GM11168 (cell line): Measurements from ENCODE around the gene RABL6.

Experiments used
- in situ Hi-C: fragments of 300-500 bp; cut with MboI; formaldehyde crosslinking; loops from one replicate; pipeline ENCODE4 v1.12.0; 2022; ENCODE audit warnings: low sequenced_read_pairs; ENCODE audit not compliant: unreplicated experiment

Gene RABL6

DNA sequence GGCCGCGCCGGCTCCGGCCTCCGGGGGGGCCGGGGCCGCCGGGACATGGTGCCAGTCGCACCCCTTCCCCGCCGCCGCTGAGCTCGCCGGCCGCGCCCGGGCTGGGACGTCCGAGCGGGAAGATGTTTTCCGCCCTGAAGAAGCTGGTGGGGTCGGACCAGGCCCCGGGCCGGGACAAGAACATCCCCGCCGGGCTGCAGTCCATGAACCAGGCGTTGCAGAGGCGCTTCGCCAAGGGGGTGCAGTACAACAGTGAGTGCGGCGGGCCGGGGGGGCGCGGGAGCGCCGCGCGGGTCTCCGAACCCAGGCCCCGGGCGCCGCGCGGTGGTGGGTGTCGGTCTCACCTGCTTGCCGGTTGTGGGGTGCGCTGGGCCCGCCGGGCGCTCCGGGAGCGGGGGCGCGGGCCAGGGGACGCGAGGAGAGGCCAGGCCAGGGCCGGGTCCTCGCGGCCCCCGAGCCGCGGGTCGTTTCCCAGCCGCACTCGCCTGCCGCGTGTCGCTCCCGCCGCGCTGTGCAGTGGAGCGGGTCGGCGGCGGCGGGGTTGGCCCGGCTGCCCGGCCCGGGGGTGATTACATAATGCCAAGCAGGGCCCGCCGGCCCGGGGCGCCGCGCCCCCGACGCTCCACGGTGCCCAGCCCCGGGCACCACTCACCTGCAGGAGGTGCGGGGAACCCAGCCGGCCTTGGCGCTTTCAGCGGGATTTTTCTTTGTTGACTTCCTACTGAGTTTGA, 492 bp downstream of the RABL6 start:
- in situ Hi-C loops: no loop called here

GRCh38 chr9:136808806-136809158, 1.0 kb downstream of the RABL6 start:
- in situ Hi-C loops: no loop called here

DNA sequence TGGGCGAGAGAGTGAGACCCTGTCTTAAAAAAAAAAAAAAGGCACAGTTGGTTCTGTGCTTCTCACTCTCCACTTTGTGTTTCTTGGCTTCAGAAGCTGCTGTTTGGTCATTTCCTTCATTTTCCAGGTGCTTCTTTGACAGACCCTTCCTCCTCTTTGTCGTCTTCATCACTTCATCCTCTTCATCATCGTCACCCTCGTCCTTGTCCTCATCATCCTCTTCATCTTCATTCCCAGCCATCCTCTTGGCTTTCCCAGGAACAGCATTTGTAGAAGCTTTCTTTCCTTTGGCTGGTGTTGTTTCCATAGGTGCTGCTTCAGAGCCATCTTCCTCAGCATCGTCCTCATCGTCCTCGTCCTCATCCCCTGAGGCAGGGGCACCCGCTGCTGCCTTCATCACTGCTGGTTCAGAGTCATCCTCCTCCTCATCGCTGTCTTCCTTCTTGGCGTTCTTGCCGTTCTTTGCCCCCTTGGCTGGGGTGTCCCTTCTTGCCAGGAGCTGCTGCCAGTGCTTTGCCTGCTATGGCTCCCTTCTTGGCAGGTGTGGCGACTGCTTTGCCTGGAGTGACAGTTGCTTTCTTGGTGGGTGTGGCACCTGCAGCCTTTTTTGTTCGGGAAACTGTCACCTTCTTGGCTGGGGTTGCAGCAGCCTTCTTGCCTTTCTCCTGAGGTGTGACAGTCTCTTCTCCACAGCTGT, 7.1 kb downstream of the RABL6 start:
- in situ Hi-C loops: no loop called here

DNA sequence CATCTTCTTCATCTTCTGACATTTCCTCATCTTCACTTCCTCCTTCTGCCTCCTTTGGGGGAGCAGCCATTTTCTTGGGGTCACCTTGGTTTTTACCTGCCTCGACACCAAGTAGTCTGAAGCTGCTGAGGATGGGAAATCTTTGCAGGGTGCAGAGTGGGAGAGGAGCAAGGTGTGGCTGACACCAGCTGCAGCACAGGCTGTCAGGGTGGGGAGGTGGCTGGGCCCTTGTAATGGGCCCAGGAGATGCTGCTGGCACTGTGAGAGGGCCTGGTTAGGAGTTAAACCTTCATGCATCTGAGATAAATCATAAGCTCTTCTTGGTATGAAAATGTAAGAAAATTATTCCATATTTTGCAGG, 7.7 kb downstream of the RABL6 start:
- in situ Hi-C loops: no loop called here

GRCh38 chr9:136820971-136821825, 13.4 kb downstream of the RABL6 start:
- in situ Hi-C loops: no loop called here

GRCh38 chr9:136821826-136822544, 14.2 kb downstream of the RABL6 start:
- in situ Hi-C loops: no loop called here

DNA sequence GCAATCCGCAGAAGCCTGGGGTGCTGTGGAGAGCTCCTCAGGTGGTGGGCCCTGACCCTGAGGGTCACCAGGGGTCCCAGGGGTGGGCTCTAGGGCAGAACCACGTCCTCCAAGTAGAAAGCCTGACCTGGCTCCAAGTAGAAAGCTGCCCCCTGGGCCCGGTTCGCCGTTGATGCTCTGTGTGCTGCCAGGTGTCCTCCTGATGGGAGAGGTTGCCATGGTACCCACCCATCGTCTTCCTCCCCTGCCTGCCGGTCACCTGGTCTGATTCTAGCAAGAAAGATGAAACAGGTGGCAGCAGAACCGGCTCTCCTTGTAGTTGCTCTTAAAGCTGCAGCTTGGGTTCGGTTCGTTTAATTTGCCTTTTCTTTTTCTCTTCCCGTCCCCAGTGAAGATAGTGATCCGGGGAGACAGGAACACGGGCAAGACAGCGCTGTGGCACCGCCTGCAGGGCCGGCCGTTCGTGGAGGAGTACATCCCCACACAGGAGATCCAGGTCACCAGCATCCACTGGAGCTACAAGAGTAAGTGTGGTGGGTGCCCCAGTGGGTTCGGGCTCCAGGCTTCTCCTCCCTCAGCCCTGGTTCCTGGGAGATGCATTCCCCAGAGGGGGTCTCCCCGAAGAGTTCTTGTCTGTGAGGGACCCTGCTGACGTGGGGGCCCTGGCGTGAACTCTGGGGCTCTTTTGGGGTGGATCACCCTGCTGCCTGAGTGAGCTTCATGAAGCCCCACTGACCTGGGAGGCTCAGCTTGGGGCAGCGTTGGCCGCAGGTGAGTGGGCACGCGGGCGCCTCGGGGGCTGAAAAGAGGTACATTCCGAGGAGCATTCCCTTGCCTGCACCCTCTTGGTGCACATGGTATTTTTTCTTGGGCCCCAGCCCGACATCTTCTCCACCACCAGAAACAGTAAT, 15.6 kb downstream of the RABL6 start:
- in situ Hi-C loops: no loop called here

GRCh38 chr9:136824496-136825225, 16.9 kb downstream of the RABL6 start:
- in situ Hi-C loops: no loop called here

GRCh38 chr9:136825295-136826187, 17.8 kb downstream of the RABL6 start:
- in situ Hi-C loops: no loop called here

GRCh38 chr9:136826188-136826541, 18.4 kb downstream of the RABL6 start:
- in situ Hi-C loops: no loop called here

DNA sequence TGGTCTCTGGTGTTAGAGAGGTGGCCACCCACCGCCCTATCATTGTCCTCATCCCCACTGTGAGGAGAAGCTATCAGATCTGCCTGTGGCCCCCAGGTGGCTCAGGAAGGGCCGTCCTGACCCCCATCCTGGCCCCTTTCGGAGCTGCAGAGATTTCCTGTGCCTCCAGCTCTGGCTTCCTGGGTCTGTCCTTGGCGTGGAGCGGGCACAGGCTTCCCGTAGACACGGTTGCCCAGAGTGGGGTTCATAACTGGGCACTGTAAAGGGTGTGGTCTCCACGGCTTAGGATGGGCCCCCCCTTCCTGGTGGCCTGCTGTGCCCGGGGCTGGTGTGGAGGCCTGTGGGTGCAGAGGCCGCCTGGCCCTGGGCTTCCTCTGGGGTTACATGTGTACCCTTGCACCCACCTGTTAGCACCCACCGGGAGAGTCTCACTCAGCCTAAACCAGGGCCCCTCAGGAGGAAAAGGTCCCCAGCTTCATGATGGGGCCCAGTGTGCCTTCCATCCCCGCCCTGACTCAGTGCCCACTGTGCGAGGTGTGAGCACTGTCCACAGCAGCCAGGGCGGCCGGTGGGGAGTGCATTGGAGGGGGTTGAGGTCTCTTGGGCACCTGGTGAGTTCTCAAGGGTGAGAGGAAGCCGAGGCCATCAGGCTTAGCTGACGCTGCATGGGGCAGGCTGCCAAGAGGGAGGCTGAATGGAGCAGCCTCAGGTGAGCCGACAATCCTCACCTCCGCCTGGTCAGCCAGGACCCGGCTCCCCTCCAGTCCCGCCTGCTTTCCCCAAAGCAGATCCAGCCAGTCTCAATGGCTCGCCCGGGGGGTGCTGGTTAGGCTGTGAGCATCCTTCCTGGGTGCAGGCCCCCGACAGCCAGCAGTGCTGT, 19.2 kb downstream of the RABL6 start:
- in situ Hi-C loops: no loop called here

DNA sequence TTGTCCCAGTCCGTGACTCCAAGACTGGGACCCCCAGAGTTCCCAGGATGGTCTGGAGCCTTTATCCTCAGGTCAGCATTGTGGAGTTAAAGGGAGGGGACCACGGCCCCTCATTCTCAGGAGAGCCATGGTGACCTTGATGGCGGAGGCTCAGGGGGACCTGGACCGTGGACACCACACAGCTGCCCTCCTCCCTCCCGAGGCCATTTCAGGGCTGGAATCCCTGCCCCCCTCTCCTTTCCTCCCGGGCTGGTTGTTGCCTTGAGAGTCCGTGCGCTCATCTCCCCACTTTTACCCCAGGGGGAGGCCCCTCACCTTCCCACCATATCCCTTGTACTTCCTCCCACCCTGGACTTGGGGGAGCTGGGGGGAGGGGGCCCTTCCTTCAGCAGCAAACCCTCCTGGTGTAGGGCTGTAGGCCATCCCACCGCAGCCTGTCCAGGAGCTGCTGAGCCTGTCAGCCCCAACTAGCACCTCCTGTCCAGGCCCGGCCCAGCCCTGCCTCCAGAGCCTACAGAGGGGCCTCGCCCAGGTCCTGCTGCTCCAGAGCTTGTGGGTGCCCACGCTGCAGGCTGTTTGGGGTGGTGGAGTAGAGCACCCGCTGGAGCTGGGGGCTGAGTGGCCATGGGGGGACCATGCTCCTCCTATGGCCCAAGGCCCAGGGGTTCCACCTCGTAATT, 20.2 kb downstream of the RABL6 start:
- in situ Hi-C loops: no loop called here

- in situ Hi-C loops: no loop called here
These were observed 20.9 kb downstream of the RABL6 start for GRCh38 chr9:136828474-136829140.

GRCh38 chr9:136829412-136829811, 21.7 kb downstream of the RABL6 start:
- in situ Hi-C loops: no loop called here

DNA sequence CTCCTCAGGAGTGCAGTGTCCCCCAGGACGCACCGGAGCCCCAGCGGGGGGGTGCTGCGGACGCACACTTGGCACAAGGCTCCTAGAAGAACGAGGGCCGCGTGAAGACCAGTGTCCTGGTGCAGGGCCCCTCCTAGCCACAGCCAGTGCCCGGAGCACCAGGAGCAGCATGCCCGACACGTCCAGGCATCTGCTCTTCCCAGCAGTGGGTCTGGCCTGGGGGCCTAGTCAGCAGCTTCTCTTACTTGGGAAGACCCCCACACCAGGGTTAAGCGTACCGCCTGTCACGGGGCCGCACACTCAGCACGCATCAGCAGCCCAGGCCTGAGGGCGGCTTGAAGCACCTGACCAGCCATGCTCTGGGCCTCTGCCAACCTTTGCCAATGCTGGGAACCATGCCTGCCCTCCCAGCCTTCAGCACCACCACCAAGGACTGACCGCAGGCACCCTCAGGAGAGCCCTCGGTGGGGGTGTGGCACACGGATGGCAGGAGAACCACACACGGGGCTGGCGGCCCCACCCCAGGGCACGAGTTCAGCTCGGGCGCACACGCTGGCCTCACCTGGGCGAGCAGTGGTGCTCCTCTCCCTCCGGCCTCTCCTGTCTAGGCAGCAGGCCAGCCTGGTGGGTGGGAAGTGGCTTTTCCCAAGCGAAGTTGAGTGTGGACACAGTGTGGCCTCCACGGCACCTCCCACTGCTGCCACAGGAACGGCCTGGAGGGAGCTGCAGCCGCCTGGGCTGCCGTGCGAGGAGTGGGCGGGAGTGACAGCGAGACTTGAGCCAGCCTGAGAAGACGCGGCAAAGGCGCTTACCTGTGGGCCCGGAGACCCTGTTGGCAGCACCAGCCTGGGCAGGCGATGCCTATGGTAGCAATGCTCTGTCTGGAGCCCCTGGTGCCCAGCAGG, 22.5 kb downstream of the RABL6 start:
- in situ Hi-C loops: no loop called here
